HepG2 (cell line): ENCODE measurements around the gene PSMD8. TPM values are rescaled to one million over a fixed set of nuclear protein-coding genes. Genes with fewer than 3 reads are reported as not detected.

ENCODE experiments used
- ATAC-seq: fragments of 200-7000 bp; cut with Tn5 transposase; 3 replicates; pipeline ENCODE4 v1.9.1; 2020; ENCODE audit warnings: mild to moderate bottlenecking, moderate library complexity
- Bru-seq: library from RNA; stranded (reverse); fragments of 400-500 nt; gene quantifications from one replicate; lab custom pipeline; 2021; lab: Mats Ljungman, UMichigan
- BruChase-seq, 2 experiments: library from RNA; stranded (reverse); fragments of 400-500 nt; gene quantifications; one replicate each; lab custom pipeline; 2021; lab: Mats Ljungman, UMichigan
- BruUV-seq: library from RNA; stranded (reverse); fragments of 400-500 nt; replicated peaks from 2 replicates; lab custom pipeline; 2021; lab: Mats Ljungman, UMichigan
- CTCF ChIA-PET: fragments of 300-600 bp; formaldehyde crosslinking; extraction: SDS; loops from one replicate; lab custom pipeline; 2021; ENCODE audit warnings: low total read pairs, inconsistent platforms, low intra/inter-chr PET ratio; lab: Yijun Ruan, JAX
- POLR2A ChIA-PET: fragments of 350-600 bp; sonication (Branson Sonifier 250); formaldehyde crosslinking; loops from one replicate; lab custom pipeline; 2020; ENCODE audit warnings: antibody characterized with exemption, inconsistent platforms; lab: Yijun Ruan, JAX
- DNase-seq: peaks from one replicate; pipeline ENCODE4 v3.0.0-alpha.2; 2015; ENCODE audit warnings: low spot score
- FAIRE-seq: peaks from 3 replicates; lab custom pipeline; 2011; peaks lifted over from hg19 to GRCh38; lab: Jason Lieb, UNC
- H2AFZ ChIP-seq: one replicate; pipeline ENCODE4 v1.6.1; 2011; ENCODE audit warnings: low read length, inconsistent platforms
- H3K27ac ChIP-seq: fragments of 300-600 bp; 3 replicates; pipeline ENCODE4 v1.8.0; 2011; ENCODE audit warnings: mixed run types, mild to moderate bottlenecking, mixed read lengths, low read length, inconsistent platforms; ENCODE audit not compliant: insufficient read depth; ENCODE audit errors: extremely low read length
- H3K27me3 ChIP-seq, 2 experiments: fragments of 200-600 bp in 1 of 2; 2 replicates in 1 of 2; 3 replicates in 1 of 2; pipeline versions ENCODE4 v1.6.0 to v1.8.0; 2011; ENCODE audit warnings: low read length in 2 of 2, mild to moderate bottlenecking in 2 of 2, moderate library complexity in 2 of 2, inconsistent platforms in 1 of 2; ENCODE audit not compliant: insufficient read depth in 2 of 2, control insufficient read depth in 1 of 2
- H3K36me3 ChIP-seq, 2 experiments: fragments of 200-600 bp in 1 of 2; replicated peaks in 1 of 2; 2 replicates in 1 of 2; 3 replicates in 1 of 2; pipeline versions ENCODE4 v1.5.1 to v1.8.0; 2011; ENCODE audit warnings: low read length in 2 of 2, inconsistent platforms in 1 of 2; ENCODE audit not compliant: insufficient read depth in 2 of 2, control insufficient read depth in 1 of 2
- H3K4me1 ChIP-seq: 2 replicates; pipeline ENCODE4 v1.5.1; 2012; ENCODE audit warnings: low read length, inconsistent platforms; ENCODE audit not compliant: insufficient read depth
- H3K4me2 ChIP-seq: 2 replicates; pipeline ENCODE4 v1.6.0; 2011; ENCODE audit warnings: low read depth, low read length, inconsistent platforms
- H3K4me3 ChIP-seq, 3 experiments: fragments of 200-600 bp in 1 of 3; sonication (generic), shearing (Covaris generic) in 1 of 3; replicated peaks in 1 of 3; 2 replicates each; pipeline ENCODE4 v1.5.1; 2011 to 2016; ENCODE audit warnings: low read length in 3 of 3, inconsistent platforms in 2 of 3, low read depth in 2 of 3, mild to moderate bottlenecking in 2 of 3, control low read depth in 1 of 3, mixed read lengths in 1 of 3; ENCODE audit not compliant: insufficient read depth in 1 of 3
- H3K79me2 ChIP-seq: one replicate; pipeline ENCODE4 v1.6.1; 2011; ENCODE audit warnings: low read length, inconsistent platforms; ENCODE audit not compliant: insufficient read depth
- H3K9ac ChIP-seq: 2 replicates; pipeline ENCODE4 v1.6.0; 2011; ENCODE audit warnings: mild to moderate bottlenecking, low read depth, low read length, inconsistent platforms; ENCODE audit not compliant: insufficient read depth
- H3K9me3 ChIP-seq: 2 replicates; pipeline ENCODE4 v1.5.1; 2012; ENCODE audit warnings: mild to moderate bottlenecking, low read length
- H4K20me1 ChIP-seq: 2 replicates; pipeline ENCODE4 v1.6.0; 2011; ENCODE audit warnings: inconsistent platforms, mild to moderate bottlenecking, low read length, moderate library complexity; ENCODE audit not compliant: insufficient read depth
- ATF3 ChIP-seq: sonication (generic); formaldehyde crosslinking; IDR thresholded peaks from 2 replicates; pipeline ENCODE4 v1.4.0; 2020; ENCODE audit warnings: missing genetic modification reagents
- ATF4 ChIP-seq, 2 experiments: fragments of 450-650 bp in 1 of 2; sonication (generic) in 1 of 2; formaldehyde crosslinking; IDR thresholded peaks; 2 replicates each; pipeline versions ENCODE4 v1.5.0 to v1.8.0; 2020 to 2022; ENCODE audit warnings: mild to moderate bottlenecking in 1 of 2, missing genetic modification reagents in 1 of 2
- NFIB ChIP-seq: sonication (generic); formaldehyde crosslinking; IDR thresholded peaks from 2 replicates; pipeline ENCODE4 v1.9.0; 2021; ENCODE audit warnings: missing genetic modification reagents, mild to moderate bottlenecking, borderline replicate concordance
- REPIN1 ChIP-seq: sonication (generic); formaldehyde crosslinking; IDR thresholded peaks from 2 replicates; pipeline ENCODE4 v1.8.0; 2022; ENCODE audit warnings: missing genetic modification reagents, low read depth, mild to moderate bottlenecking, borderline replicate concordance
- ZFP36L1 ChIP-seq: sonication (generic); formaldehyde crosslinking; IDR thresholded peaks from 2 replicates; pipeline ENCODE4 v1.8.0; 2022; ENCODE audit warnings: mild to moderate bottlenecking, missing genetic modification reagents, moderate library complexity
- ZNF33A ChIP-seq: sonication (generic); formaldehyde crosslinking; IDR thresholded peaks from 2 replicates; pipeline ENCODE4 v1.5.1; 2020; ENCODE audit warnings: missing genetic modification reagents, mild to moderate bottlenecking, moderate library complexity, borderline replicate concordance
- ZNF441 ChIP-seq: sonication (generic); formaldehyde crosslinking; IDR thresholded peaks from 2 replicates; pipeline ENCODE4 v1.7.0; 2021; ENCODE audit warnings: missing genetic modification reagents, borderline replicate concordance
- ZNF512B ChIP-seq: sonication (generic); formaldehyde crosslinking; IDR thresholded peaks from 2 replicates; pipeline ENCODE4 v1.5.1; 2020; ENCODE audit warnings: missing genetic modification reagents, mild to moderate bottlenecking, borderline replicate concordance
- ZNF556 ChIP-seq: sonication (generic); formaldehyde crosslinking; IDR thresholded peaks from 2 replicates; pipeline ENCODE4 v1.4.0; 2020; ENCODE audit warnings: mild to moderate bottlenecking, missing genetic modification reagents, borderline replicate concordance
- ZNF775 ChIP-seq: sonication (generic); formaldehyde crosslinking; IDR thresholded peaks from 2 replicates; pipeline ENCODE4 v1.4.0; 2020; ENCODE audit warnings: missing genetic modification reagents, mild to moderate bottlenecking, moderate library complexity, borderline replicate concordance
- ZNF83 ChIP-seq: sonication (generic); formaldehyde crosslinking; IDR thresholded peaks from 2 replicates; pipeline ENCODE4 v1.4.0; 2020; ENCODE audit warnings: missing genetic modification reagents, mild to moderate bottlenecking, borderline replicate concordance
- WGBS: methylation state at CpG from one replicate; pipeline ENCODE4 v1.1.6; 2017; ENCODE audit warnings: low lambda C conversion rate; 5-methylcytosine and 5-hydroxymethylcytosine counted together
- in situ Hi-C: cut with HindIII; loops from 2 replicates; pipeline ENCODE4 v1.10.0; 2017; ENCODE audit warnings: low pct_unique_long_range_greater_than_20kb; ENCODE audit not compliant: extremely low pct_ligation_motif_present
- intact Hi-C: fragments of 100-400 bp; cut with micrococcal nuclease; formaldehyde crosslinking; loops from one replicate; pipeline ENCODE4 v1.10.0; 2022; ENCODE audit not compliant: unreplicated experiment
- long read RNA-seq, 2 experiments: library from RNA in 1 of 2; library from polyadenylated mRNA in 1 of 2; stranded (forward) in 1 of 2; unstranded in 1 of 2; transcript quantifications; one replicate each; pipeline ENCODE4 v2.0.0, GENCODE V29; 2019 to 2022
- polyA minus RNA-seq, 3 experiments: library from RNA; depleted of rRNA, polyadenylated mRNA; stranded (reverse); fragments of >200 nt; gene quantifications; 2 replicates each; pipeline ENCODE4 v1.2.3, GENCODE V29; 2011; ENCODE audit warnings: low replicate concordance in 1 of 3
- polyA plus RNA-seq, 8 experiments: library from polyadenylated mRNA; depleted of rRNA in 3 of 8; stranded (reverse) in 7 of 8; unstranded in 1 of 8; fragments of >200 nt; fragmentation: Illumina TruSeq in 4 of 8; extraction: Trizol in 4 of 8; gene quantifications; 2 replicates each; pipeline versions ENCODE4 v1.2.1 to v1.2.3, GENCODE V29; 2011 to 2016; ENCODE audit warnings: low read depth in 4 of 8, missing spikeins in 1 of 8, mixed read lengths in 1 of 8; ENCODE audit not compliant: insufficient read depth in 1 of 8
- total RNA-seq, 5 experiments: library from RNA; depleted of rRNA; stranded (reverse); fragments of >200 nt; fragmentation: Illumina TruSeq; extraction: Trizol; gene quantifications; 2 replicates each; pipeline ENCODE4 v1.2.3, GENCODE V29; 2016; ENCODE audit warnings: low read depth in 1 of 5

The PSMD8 gene
- 162 and 182 TPM in 2 replicates for total RNA-seq (2016; rRNA removed; fragmentation: Illumina TruSeq; extraction: Trizol)
- total RNA-seq (2016; cell fraction: cytosol; rRNA removed; fragmentation: Illumina TruSeq; extraction: Trizol; ENCODE audit: low read depth), result 33.9 and 38.1 TPM in 2 replicates
- total RNA-seq (2016; cell fraction: insoluble cytoplasmic fraction; rRNA removed; fragmentation: Illumina TruSeq; extraction: Trizol), result 152 and 200 TPM in 2 replicates
- 48.9 and 51.9 TPM in 2 replicates for total RNA-seq (2016; cell fraction: membrane; rRNA removed; fragmentation: Illumina TruSeq; extraction: Trizol)
- total RNA-seq (2016; cell fraction: nucleus; rRNA removed; fragmentation: Illumina TruSeq; extraction: Trizol), result 54.2 and 57.6 TPM in 2 replicates
- 296 and 301 TPM in 2 replicates for polyA plus RNA-seq (2011; rRNA removed)
- polyA plus RNA-seq (2011; cell fraction: cytosol; rRNA removed), result 291 and 381 TPM in 2 replicates
- polyA plus RNA-seq (2011; cell fraction: nucleus; rRNA removed), result 94.6 and 107 TPM in 2 replicates
- polyA plus RNA-seq (2012), result 96.4 and 131 TPM in 2 replicates
- 42.7 and 43.8 TPM in 2 replicates for polyA plus RNA-seq (2016; cell fraction: cytosol; fragmentation: Illumina TruSeq; extraction: Trizol; ENCODE audit: low read depth)
- polyA plus RNA-seq (2016; cell fraction: insoluble cytoplasmic fraction; fragmentation: Illumina TruSeq; extraction: Trizol; ENCODE audit: low read depth), result 227 and 233 TPM in 2 replicates
- polyA plus RNA-seq (2016; cell fraction: membrane; fragmentation: Illumina TruSeq; extraction: Trizol; ENCODE audit: low read depth), result 48.1 and 50.0 TPM in 2 replicates
- 103 and 107 TPM in 2 replicates for polyA plus RNA-seq (2016; cell fraction: nucleus; fragmentation: Illumina TruSeq; extraction: Trizol; ENCODE audit: insufficient read depth, low read depth)
- polyA minus RNA-seq (2011; rRNA and poly(A)+ RNA removed; ENCODE audit: low replicate concordance), result 239 and 250 TPM in 2 replicates
- polyA minus RNA-seq (2011; cell fraction: cytosol; rRNA and poly(A)+ RNA removed), result 71.2 and 79.0 TPM in 2 replicates
- 39.3 and 41.1 TPM in 2 replicates for polyA minus RNA-seq (2011; cell fraction: nucleus; rRNA and poly(A)+ RNA removed)
- percentile 71 among the genes with signal in this experiment for Bru-seq, nascent RNA
- percentile 89 among the genes with signal in this experiment for BruChase-seq, experiment 1, labeled RNA remaining after a 6-hour chase
- percentile 78 among the genes with signal in this experiment for BruChase-seq, experiment 2, labeled RNA remaining after a 2-hour chase
- long read RNA-seq, experiment 1, transcript PSMD8-201 (7 exons, 1,553 nt), result major isoform, 338 of 366 reads
- long read RNA-seq, experiment 1, partial matches to known transcripts, result 14 of 366 reads
- long read RNA-seq, experiment 1, other reads (novel, unspliced or antisense), result 12 of 366 reads
- long read RNA-seq, experiment 2, transcript PSMD8-201 (7 exons, 1,553 nt), result major isoform, 392 of 478 reads
- long read RNA-seq, experiment 2, partial matches to known transcripts, result 52 of 478 reads
- long read RNA-seq, experiment 2, other reads (novel, unspliced or antisense), result 30 of 478 reads

- POLR2A ChIA-PET, result interaction anchor here (0.6 to 3.3 kb wide), 23 partner anchors 10 to 556 kb away, joined by 3 to 49 read pairs (median 5); partner anchors contain the start of genes C19orf33, CATSPERG, EIF3K and FAM98C
- H3K4me2 ChIP-seq, result peak within 1 kb of the TSS; percentile 86
- peak within 1 kb of the TSS; percentile 90 for H2AFZ ChIP-seq
- WGBS, result 3% methylated on average over 19 of the region's 65 CpGs
- CTCF ChIA-PET, result interaction anchor here (0.9 kb wide), 1 partner anchor 131 kb away, joined by 3 read pairs; no protein-coding TSS in a partner anchor
- H3K9ac ChIP-seq, result peak within 1 kb of the TSS; percentile 94
- in situ Hi-C loops, result no loop called here
- H3K79me2 ChIP-seq, result peaks cover 22% of the 10 kb centered on the region
- peaks cover 2% of the 10 kb centered on the region; the same call in 1 of the 2 replicates for H4K20me1 ChIP-seq
- BruUV-seq, result no TSS peak
- DNase-seq, result peak; percentile 98
- FAIRE-seq, result peak; percentile 95
- H3K27ac ChIP-seq, result peak within 1 kb of the TSS; percentile 84
- no peaks in the 10 kb centered on the region; a peak in 1 of 5 replicates for H3K27me3 ChIP-seq
- peaks cover 6 to 19% of the 10 kb centered on the region in 2 experiments; a peak in 4 of 5 replicates for H3K36me3 ChIP-seq
- peaks cover 22% of the 10 kb centered on the region for H3K4me1 ChIP-seq
- peak; percentile 97 for ATAC-seq
- peak within 1 kb of the TSS; percentile 87 to 99 (median 92) for H3K4me3 ChIP-seq
- intact Hi-C loops, result loop anchor here (1.0 kb wide), 1 partner anchor 39 kb away; the partner anchor contains the start of gene CATSPERG
- no peaks in the 10 kb centered on the region for H3K9me3 ChIP-seq
- no peak for TF ChIP-seq ZNF83
- TF ChIP-seq ATF3 (CRISPR knock-in tag), result peak; percentile 56
- TF ChIP-seq ATF4 (CRISPR knock-in tag; IDR thresholded peaks at IDR 0.05), result no peak; a peak in 1 of 4 replicates
- TF ChIP-seq ZFP36L1 (CRISPR knock-in tag), result no peak; the same call in 1 of the 2 replicates
- TF ChIP-seq ZNF33A (CRISPR knock-in tag), result no peak
- TF ChIP-seq ZNF512B (CRISPR knock-in tag), result no peak
- TF ChIP-seq REPIN1 (CRISPR knock-in tag), result no peak
- no peak for TF ChIP-seq NFIB (CRISPR knock-in tag)
- TF ChIP-seq ZNF556 (CRISPR knock-in tag), result peak; percentile 93; the same call in 1 of the 2 replicates
- peak; percentile 75 for TF ChIP-seq ZNF441
- TF ChIP-seq ZNF775 (CRISPR knock-in tag), result 0 out of 2 replicates have a peak, but pooled peaks have one; percentile 62
Measured at GRCh38 chr19:38374332-38375097, at the start of gene PSMD8. TSS of gene PSMD8 (plus strand) at chr19:38374571. CDS start at chr19:38374602, 31 bp downstream.
